GM19193 (cell line): ENCODE results near the gene ARHGAP1.

Experiments used
- POLR2A ChIP-seq: IDR thresholded peaks from 4 replicates; pipeline ENCODE4 v1.6.1; 2011; ENCODE audit not compliant: insufficient read depth, insufficient read length; ENCODE audit errors: extremely low read depth

ARHGAP1 gene

GRCh38 chr11:46673713-46674462 lies 26.5 kb downstream of the ARHGAP1 start:
- no peak for TF ChIP-seq POLR2A

GRCh38 chr11:46672381-46672839 lies 28.0 kb downstream of the ARHGAP1 start:
- TF ChIP-seq POLR2A, result no peak

- TF ChIP-seq POLR2A, result no peak
Observed at GRCh38 chr11:46671958-46672315, 28.5 kb downstream of the ARHGAP1 start.

GRCh38 chr11:46669711-46670139 lies 30.7 kb downstream of the ARHGAP1 start:
- TF ChIP-seq POLR2A, result no peak

GRCh38 chr11:46668480-46669085 lies 31.8 kb downstream of the ARHGAP1 start:
- no peak for TF ChIP-seq POLR2A

GRCh38 chr11:46667043-46667481 lies 33.4 kb downstream of the ARHGAP1 start:
- no peak for TF ChIP-seq POLR2A

- TF ChIP-seq POLR2A, result no peak
Observed at GRCh38 chr11:46666516-46666915, 33.9 kb downstream of the ARHGAP1 start.

- no peak for TF ChIP-seq POLR2A
Observed at GRCh38 chr11:46665356-46665755, 35.1 kb downstream of the ARHGAP1 start.

- no peak for TF ChIP-seq POLR2A
Observed at GRCh38 chr11:46664612-46665011, 35.8 kb downstream of the ARHGAP1 start.

- TF ChIP-seq POLR2A, result no peak
Observed at GRCh38 chr11:46663277-46663940, 37.0 kb downstream of the ARHGAP1 start.

GRCh38 chr11:46662366-46662765 lies 38.1 kb downstream of the ARHGAP1 start:
- no peak for TF ChIP-seq POLR2A

- no peak for TF ChIP-seq POLR2A
Observed at GRCh38 chr11:46661836-46662235, 38.6 kb downstream of the ARHGAP1 start.

GRCh38 chr11:46659908-46660307 lies 40.5 kb downstream of the ARHGAP1 start:
- no peak for TF ChIP-seq POLR2A

- TF ChIP-seq POLR2A, result no peak
Observed at GRCh38 chr11:46658259-46658658, 42.2 kb downstream of the ARHGAP1 start.

GRCh38 chr11:46657186-46657585 lies 43.2 kb downstream of the ARHGAP1 start:
- no peak for TF ChIP-seq POLR2A

- no peak for TF ChIP-seq POLR2A
Observed at GRCh38 chr11:46655631-46656030, 44.8 kb downstream of the ARHGAP1 start.
